ENCODE results near the gene DDX20.

DDX20 gene

GRCh38 chr1:111733992-111734341, 21.7 kb upstream of the DDX20 start:
- H3K4ac ChIP-seq (ENCODE audit: low read length) = no peak overlapping the region
- no peaks in the 10 kb centered on the region for H3K9me3 ChIP-seq (replicated peaks in 1 of 2; ENCODE audit: control insufficient read depth in 2 of 2, insufficient read depth in 1 of 2, low read depth in 1 of 2, low read length in 2 of 2)
- H3K18ac ChIP-seq (ENCODE audit: low read length) = peak overlapping the region; percentile 31
- peaks cover 0 to 4% of the 10 kb centered on the region in 2 donors for H3K36me3 ChIP-seq (replicated peaks in 1 of 2; ENCODE audit: control insufficient read depth in 2 of 2, insufficient read depth in 2 of 2, low read length in 2 of 2)
- peaks cover 47 to 61% of the 10 kb centered on the region in 2 donors for H3K4me1 ChIP-seq (ENCODE audit: control insufficient read depth in 2 of 2, insufficient read depth in 1 of 2, low read depth in 1 of 2, low read length in 2 of 2)
- H2AFZ ChIP-seq (ENCODE audit: low read length) = no peak overlapping the region
- no peak overlapping the region for H3K23ac ChIP-seq (ENCODE audit: low read depth, low read length, poor library complexity)
- no peak overlapping the region for H3K9ac ChIP-seq (ENCODE audit: low read depth, low read length, poor library complexity)
- no peak overlapping the region for H3K27ac ChIP-seq (replicated peaks; ENCODE audit: low read length)
- WGBS, 2 donors (ENCODE audit: extremely low coverage in 2 of 2, insufficient read length in 2 of 2, insufficient replicate concordance in 1 of 2) = no CpG with 5 or more reads among the region's 5 CpGs
- peak overlapping the region; percentile 29 for H2BK15ac ChIP-seq (ENCODE audit: low read length)
- peak overlapping the region; percentile 72 for H2AK5ac ChIP-seq (ENCODE audit: low read depth, low read length)
- H3K14ac ChIP-seq (ENCODE audit: low read length) = no peak overlapping the region
- no peak overlapping the region for H4K8ac ChIP-seq (ENCODE audit: low read depth, low read length)
- peak overlapping the region; percentile 53 for H2BK12ac ChIP-seq (ENCODE audit: low read length)
- H4K91ac ChIP-seq (ENCODE audit: low read depth, low read length, poor library complexity) = no peak overlapping the region
- H3K4me2 ChIP-seq (ENCODE audit: insufficient read depth, low read length, poor library complexity, severe bottlenecking) = no peak overlapping the region
- no peak overlapping the region for H3K4me3 ChIP-seq (ENCODE audit: low read length in 2 of 2)
- no peaks in the 10 kb centered on the region for H3K27me3 ChIP-seq (ENCODE audit: control insufficient read depth in 3 of 3, insufficient read depth in 3 of 3, low read depth in 1 of 3, low read length in 3 of 3)
- H3K79me1 ChIP-seq (ENCODE audit: low read depth, low read length) = peaks cover 7% of the 10 kb centered on the region
- no peak overlapping the region for H2BK5ac ChIP-seq (ENCODE audit: low read length)
- no peak overlapping the region for H2BK120ac ChIP-seq (ENCODE audit: low read depth, low read length)
- no peak for DNase-seq (ENCODE audit: low spot score)

GRCh38 chr1:111734426-111734825, 21.3 kb upstream of the DDX20 start:
- Histone ChIP-seq H3K4me3 (ENCODE audit: low read length in 2 of 2) (no peak overlapping the region), H3K79me1 (ENCODE audit: low read depth, low read length) (peaks cover 6% of the 10 kb centered on the region), H4K8ac (ENCODE audit: low read depth, low read length) (no peak overlapping the region), H2BK15ac (ENCODE audit: low read length) (no peak overlapping the region), H3K4ac (ENCODE audit: low read length) (no peak overlapping the region), H3K18ac (ENCODE audit: low read length) (no peak overlapping the region), H3K23ac (ENCODE audit: low read depth, low read length, poor library complexity) (no peak overlapping the region), H2BK12ac (ENCODE audit: low read length) (no peak overlapping the region), H2AK5ac (ENCODE audit: low read depth, low read length) (no peak overlapping the region), H2BK5ac (ENCODE audit: low read length) (no peak overlapping the region), H3K4me1 (ENCODE audit: control insufficient read depth in 2 of 2, insufficient read depth in 1 of 2, low read depth in 1 of 2, low read length in 2 of 2) (peaks cover 43 to 60% of the 10 kb centered on the region in 2 donors), H3K9me3 (replicated peaks in 1 of 2; ENCODE audit: control insufficient read depth in 2 of 2, insufficient read depth in 1 of 2, low read depth in 1 of 2, low read length in 2 of 2) (no peaks in the 10 kb centered on the region), H3K27ac (replicated peaks; ENCODE audit: low read length) (no peak overlapping the region), H3K9ac (ENCODE audit: low read depth, low read length, poor library complexity) (no peak overlapping the region), H2AFZ (ENCODE audit: low read length) (no peak overlapping the region), H4K91ac (ENCODE audit: low read depth, low read length, poor library complexity) (no peak overlapping the region), H3K14ac (ENCODE audit: low read length) (no peak overlapping the region), H3K27me3 (ENCODE audit: control insufficient read depth in 3 of 3, insufficient read depth in 3 of 3, low read depth in 1 of 3, low read length in 3 of 3) (no peaks in the 10 kb centered on the region), H2BK120ac (ENCODE audit: low read depth, low read length) (no peak overlapping the region), H3K4me2 (ENCODE audit: insufficient read depth, low read length, poor library complexity, severe bottlenecking) (no peak overlapping the region), H3K36me3 (replicated peaks in 1 of 2; ENCODE audit: control insufficient read depth in 2 of 2, insufficient read depth in 2 of 2, low read length in 2 of 2) (peaks cover 0 to 4% of the 10 kb centered on the region in 2 donors)
- no CpG with 5 or more reads among the region's 3 CpGs for WGBS, 2 donors (ENCODE audit: extremely low coverage in 2 of 2, insufficient read length in 2 of 2, insufficient replicate concordance in 1 of 2)
- DNase-seq (ENCODE audit: low spot score) = no peak

GRCh38 chr1:111734856-111735255, 20.8 kb upstream of the DDX20 start:
- no peaks in the 10 kb centered on the region for H3K27me3 ChIP-seq (ENCODE audit: control insufficient read depth in 3 of 3, insufficient read depth in 3 of 3, low read depth in 1 of 3, low read length in 3 of 3)
- no peak overlapping the region for H3K9ac ChIP-seq (ENCODE audit: low read depth, low read length, poor library complexity)
- no peak for DNase-seq (ENCODE audit: low spot score)
- H3K9me3 ChIP-seq (replicated peaks in 1 of 2; ENCODE audit: control insufficient read depth in 2 of 2, insufficient read depth in 1 of 2, low read depth in 1 of 2, low read length in 2 of 2) = no peaks in the 10 kb centered on the region
- H2AFZ ChIP-seq (ENCODE audit: low read length) = no peak overlapping the region
- no peak overlapping the region for H3K23ac ChIP-seq (ENCODE audit: low read depth, low read length, poor library complexity)
- H4K91ac ChIP-seq (ENCODE audit: low read depth, low read length, poor library complexity) = no peak overlapping the region
- peaks cover 0 to 4% of the 10 kb centered on the region in 2 donors for H3K36me3 ChIP-seq (replicated peaks in 1 of 2; ENCODE audit: control insufficient read depth in 2 of 2, insufficient read depth in 2 of 2, low read length in 2 of 2)
- H3K79me1 ChIP-seq (ENCODE audit: low read depth, low read length) = peaks cover 6% of the 10 kb centered on the region
- no peak overlapping the region for H2BK12ac ChIP-seq (ENCODE audit: low read length)
- H3K27ac ChIP-seq (replicated peaks; ENCODE audit: low read length) = no peak overlapping the region
- WGBS, 2 donors (ENCODE audit: extremely low coverage in 2 of 2, insufficient read length in 2 of 2, insufficient replicate concordance in 1 of 2) = no CpG with 5 or more reads among the region's 3 CpGs
- H3K4me3 ChIP-seq (ENCODE audit: low read length in 2 of 2) = no peak overlapping the region
- H2BK120ac ChIP-seq (ENCODE audit: low read depth, low read length) = no peak overlapping the region
- H3K4me2 ChIP-seq (ENCODE audit: insufficient read depth, low read length, poor library complexity, severe bottlenecking) = no peak overlapping the region
- H2AK5ac ChIP-seq (ENCODE audit: low read depth, low read length) = no peak overlapping the region
- H2BK5ac ChIP-seq (ENCODE audit: low read length) = no peak overlapping the region
- no peak overlapping the region for H2BK15ac ChIP-seq (ENCODE audit: low read length)
- H4K8ac ChIP-seq (ENCODE audit: low read depth, low read length) = no peak overlapping the region
- H3K14ac ChIP-seq (ENCODE audit: low read length) = no peak overlapping the region
- peaks cover 38 to 56% of the 10 kb centered on the region in 2 donors for H3K4me1 ChIP-seq (ENCODE audit: control insufficient read depth in 2 of 2, insufficient read depth in 1 of 2, low read depth in 1 of 2, low read length in 2 of 2)
- no peak overlapping the region for H3K18ac ChIP-seq (ENCODE audit: low read length)
- H3K4ac ChIP-seq (ENCODE audit: low read length) = no peak overlapping the region

- peaks cover 34 to 51% of the 10 kb centered on the region in 2 donors for H3K4me1 ChIP-seq (ENCODE audit: control insufficient read depth in 2 of 2, insufficient read depth in 1 of 2, low read depth in 1 of 2, low read length in 2 of 2)
- H3K79me1 ChIP-seq (ENCODE audit: low read depth, low read length) = peaks cover 6% of the 10 kb centered on the region
- no peak overlapping the region for H2AFZ ChIP-seq (ENCODE audit: low read length)
- H3K23ac ChIP-seq (ENCODE audit: low read depth, low read length, poor library complexity) = no peak overlapping the region
- no peak overlapping the region for H2BK120ac ChIP-seq (ENCODE audit: low read depth, low read length)
- H3K4me3 ChIP-seq (ENCODE audit: low read length in 2 of 2) = no peak overlapping the region
- H2AK5ac ChIP-seq (ENCODE audit: low read depth, low read length) = no peak overlapping the region
- H2BK5ac ChIP-seq (ENCODE audit: low read length) = no peak overlapping the region
- no peak overlapping the region for H3K9ac ChIP-seq (ENCODE audit: low read depth, low read length, poor library complexity)
- no peak for DNase-seq (ENCODE audit: low spot score)
- no peaks in the 10 kb centered on the region for H3K27me3 ChIP-seq (ENCODE audit: control insufficient read depth in 3 of 3, insufficient read depth in 3 of 3, low read depth in 1 of 3, low read length in 3 of 3)
- H4K8ac ChIP-seq (ENCODE audit: low read depth, low read length) = no peak overlapping the region
- H3K36me3 ChIP-seq (replicated peaks in 1 of 2; ENCODE audit: control insufficient read depth in 2 of 2, insufficient read depth in 2 of 2, low read length in 2 of 2) = peaks cover 0 to 4% of the 10 kb centered on the region in 2 donors
- no peak overlapping the region for H3K27ac ChIP-seq (replicated peaks; ENCODE audit: low read length)
- peak overlapping the region; percentile 36 for H3K4me2 ChIP-seq (ENCODE audit: insufficient read depth, low read length, poor library complexity, severe bottlenecking)
- H2BK12ac ChIP-seq (ENCODE audit: low read length) = no peak overlapping the region
- H3K14ac ChIP-seq (ENCODE audit: low read length) = no peak overlapping the region
- no CpG with 5 or more reads among the region's 4 CpGs for WGBS, 2 donors (ENCODE audit: extremely low coverage in 2 of 2, insufficient read length in 2 of 2, insufficient replicate concordance in 1 of 2)
- H3K4ac ChIP-seq (ENCODE audit: low read length) = no peak overlapping the region
- H3K9me3 ChIP-seq (replicated peaks in 1 of 2; ENCODE audit: control insufficient read depth in 2 of 2, insufficient read depth in 1 of 2, low read depth in 1 of 2, low read length in 2 of 2) = no peaks in the 10 kb centered on the region
- H3K18ac ChIP-seq (ENCODE audit: low read length) = no peak overlapping the region
- no peak overlapping the region for H4K91ac ChIP-seq (ENCODE audit: low read depth, low read length, poor library complexity)
- no peak overlapping the region for H2BK15ac ChIP-seq (ENCODE audit: low read length)
These were observed 20.4 kb upstream of the DDX20 start for GRCh38 chr1:111735321-111735720.

All from neuronal stem cell (in vitro differentiated cells).